Measurements from ENCODE around the gene C1orf35. TPM values are rescaled to one million over a fixed set of nuclear protein-coding genes. Genes with fewer than 3 reads are reported as not detected.

The C1orf35 gene
- total RNA-seq, 1 experiment from 2014 or later, result 31.0 TPM

DNA sequence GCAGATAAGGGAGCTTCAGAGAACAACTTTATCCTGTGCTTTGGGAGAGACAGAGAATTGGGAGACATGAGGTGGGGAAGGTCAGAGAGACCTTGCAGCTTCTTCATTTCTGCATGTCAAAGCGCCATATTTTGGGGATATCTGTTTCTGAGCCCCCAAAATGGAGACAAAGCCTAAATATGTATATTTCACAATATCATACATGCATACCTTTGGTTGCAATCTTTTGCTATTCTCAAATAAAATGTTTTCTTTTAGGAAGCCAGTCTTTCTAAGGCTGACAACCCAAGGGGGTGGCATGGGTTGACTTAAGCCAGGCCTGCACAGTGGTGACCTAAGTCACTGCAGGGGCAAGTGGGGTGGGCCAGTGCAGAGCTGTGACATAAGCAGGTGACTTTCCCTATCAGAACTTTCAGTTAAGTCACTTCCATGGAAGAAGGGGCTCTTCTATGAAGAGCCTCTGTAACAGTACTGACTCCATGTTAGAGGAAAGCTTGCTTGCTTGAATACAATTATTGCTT, 19.9 kb upstream of the C1orf35 start:
- Mint-ChIP-seq H3K27ac (no peak overlapping the region), H3K36me3 (ENCODE audit: insufficient read depth in 1 of 3, low read depth in 3 of 3) (peaks cover 2 to 3% (median 2%) of the 10 kb centered on the region in 3 experiments; a peak in 6 of 7 replicates), H3K4me3 (no peak overlapping the region), H3K27me3 (ENCODE audit: low read depth) (peaks cover 64% of the 10 kb centered on the region), H3K9me3 (peaks cover 20 to 23% of the 10 kb centered on the region in 2 experiments), H3K4me1 (0 out of 4 replicates have a peak, but pooled peaks cover 0 to 3% of the 10 kb centered on the region in 2 experiments)
- H3K79me2 ChIP-seq (ENCODE audit: insufficient read depth, low read length), result no peaks in the 10 kb centered on the region
- H3K9ac ChIP-seq (ENCODE audit: extremely low read depth, insufficient read length, low read length), result no peak overlapping the region
- no peak overlapping the region for H3T11ph ChIP-seq (ENCODE audit: low read length)
- no peaks in the 10 kb centered on the region for H3K9me3 ChIP-seq (ENCODE audit: control insufficient read depth, low read depth, low read length)
- H4K8ac ChIP-seq (replicated peaks; ENCODE audit: insufficient read length, low read depth, low read length), result no peak overlapping the region
- no peaks in the 10 kb centered on the region for H3K79me1 ChIP-seq (ENCODE audit: insufficient read depth, low read depth, low read length, poor library complexity, severe bottlenecking)
- no peak overlapping the region for H4K91ac ChIP-seq (ENCODE audit: insufficient read length, low read depth, low read length)
- no peaks in the 10 kb centered on the region for H3K4me1 ChIP-seq (ENCODE audit: insufficient read depth, low read length)
- H2BK5ac ChIP-seq (ENCODE audit: insufficient read length, low read length), result no peak overlapping the region
- H3K27me3 ChIP-seq (ENCODE audit: insufficient read depth, low read length), result peaks cover 2% of the 10 kb centered on the region; the same call in 1 of the 2 replicates
- no peak overlapping the region for H2BK20ac ChIP-seq (ENCODE audit: low read depth, low read length, poor library complexity, severe bottlenecking)
- H3K4ac ChIP-seq (ENCODE audit: low read depth, low read length), result no peak overlapping the region
- no peak overlapping the region for H3K23ac ChIP-seq (ENCODE audit: insufficient read length, low read depth, low read length)
- DNase-seq, result no peak
- no peaks in the 10 kb centered on the region for H4K20me1 ChIP-seq (ENCODE audit: control insufficient read depth, insufficient read depth, insufficient read length)
- H2BK120ac ChIP-seq (ENCODE audit: low read depth, low read length, poor library complexity, severe bottlenecking), result no peak overlapping the region
- H2BK12ac ChIP-seq (ENCODE audit: insufficient read length, low read depth, low read length), result no peak overlapping the region
- no peak overlapping the region for H2BK15ac ChIP-seq (ENCODE audit: low read depth, low read length)
- no peak overlapping the region for H4K5ac ChIP-seq (ENCODE audit: insufficient read length, low read depth, low read length)
- H2AFZ ChIP-seq (ENCODE audit: low read length), result no peak overlapping the region
- H3K18ac ChIP-seq (ENCODE audit: insufficient read length, low read depth, low read length), result no peak overlapping the region
- TF ChIP-seq, protein P1, sequence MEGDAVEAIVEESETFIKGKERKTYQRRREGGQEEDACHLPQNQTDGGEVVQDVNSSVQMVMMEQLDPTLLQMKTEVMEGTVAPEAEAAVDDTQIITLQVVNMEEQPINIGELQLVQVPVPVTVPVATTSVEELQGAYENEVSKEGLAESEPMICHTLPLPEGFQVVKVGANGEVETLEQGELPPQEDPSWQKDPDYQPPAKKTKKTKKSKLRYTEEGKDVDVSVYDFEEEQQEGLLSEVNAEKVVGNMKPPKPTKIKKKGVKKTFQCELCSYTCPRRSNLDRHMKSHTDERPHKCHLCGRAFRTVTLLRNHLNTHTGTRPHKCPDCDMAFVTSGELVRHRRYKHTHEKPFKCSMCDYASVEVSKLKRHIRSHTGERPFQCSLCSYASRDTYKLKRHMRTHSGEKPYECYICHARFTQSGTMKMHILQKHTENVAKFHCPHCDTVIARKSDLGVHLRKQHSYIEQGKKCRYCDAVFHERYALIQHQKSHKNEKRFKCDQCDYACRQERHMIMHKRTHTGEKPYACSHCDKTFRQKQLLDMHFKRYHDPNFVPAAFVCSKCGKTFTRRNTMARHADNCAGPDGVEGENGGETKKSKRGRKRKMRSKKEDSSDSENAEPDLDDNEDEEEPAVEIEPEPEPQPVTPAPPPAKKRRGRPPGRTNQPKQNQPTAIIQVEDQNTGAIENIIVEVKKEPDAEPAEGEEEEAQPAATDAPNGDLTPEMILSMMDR (conservative IDR thresholded peaks at IDR 0.05), result no peak
- no peaks in the 10 kb centered on the region for H3K23me2 ChIP-seq (ENCODE audit: insufficient read length, low read depth, low read length, poor library complexity, severe bottlenecking)
- H3K27ac ChIP-seq (ENCODE audit: insufficient read length, low read depth, low read length), result no peak overlapping the region
- no peak overlapping the region for H2AK5ac ChIP-seq (ENCODE audit: insufficient read length, low read length)
- H3K14ac ChIP-seq (ENCODE audit: insufficient read depth, low read length), result no peak overlapping the region
- WGBS (ENCODE audit: extremely low coverage, insufficient read length, low lambda C conversion rate), result no CpG with 5 or more reads among the region's 1 CpG
- H3K56ac ChIP-seq (ENCODE audit: insufficient read length, low read depth, low read length), result no peak overlapping the region
- H3K4me2 ChIP-seq (ENCODE audit: insufficient read depth, insufficient read length, low read length), result no peak overlapping the region
